Stomach (tissue), 9 donors: Measurements from ENCODE around the gene LDAH. TPM values are rescaled to one million over a fixed set of nuclear protein-coding genes. Genes with fewer than 3 reads are reported as not detected.
A peak's percentile ranks its signal among the peaks of the same experiment; 100 is the strongest.

Experiments used
- DNase-seq, 2 donors: peaks; one replicate each; pipeline versions ENCODE4 v3.0.0 to v3.0.0-alpha.2; 2013 to 2019
- H3K27ac ChIP-seq, 5 donors: fragments of 200-600 bp in 4 of 5; sonication (generic) in 4 of 5; one replicate each; pipeline ENCODE4 v1.5.1; 2013 to 2019; ENCODE audit warnings: mild to moderate bottlenecking in 1 of 5, moderate library complexity in 1 of 5
- H3K27me3 ChIP-seq, 3 donors: fragments of 200-600 bp; sonication (generic); one replicate each; pipeline ENCODE4 v1.5.1; 2017 to 2019; ENCODE audit warnings: mixed run types in 1 of 3
- H3K36me3 ChIP-seq, 4 donors: fragments of 200-600 bp; sonication (generic); 1 replicate in 3 of 4; 2 replicates in 1 of 4; pipeline ENCODE4 v1.5.1; 2016 to 2019
- H3K4me1 ChIP-seq, 4 donors: fragments of 200-600 bp; sonication (generic); one replicate each; pipeline ENCODE4 v1.5.1; 2016 to 2019
- H3K4me3 ChIP-seq, 4 donors: fragments of 200-600 bp; sonication (generic) in 3 of 4; one replicate each; pipeline ENCODE4 v1.5.1; 2016 to 2019; ENCODE audit warnings: mild to moderate bottlenecking in 1 of 4
- H3K9me3 ChIP-seq, 4 donors: fragments of 200-600 bp; sonication (generic); one replicate each; pipeline ENCODE4 v1.5.1; 2016 to 2019
- CTCF ChIP-seq, 7 experiments: fragments of 450-650 bp in 4 of 7; fragments of 200-600 bp in 3 of 7; sonication (generic) in 3 of 7; IDR thresholded peaks; one replicate each; pipeline ENCODE4 v1.5.1; 2016 to 2019; ENCODE audit warnings: antibody characterized with exemption in 7 of 7, control low read depth in 2 of 7, mild to moderate bottlenecking in 1 of 7
- EP300 ChIP-seq: sonication (generic); formaldehyde crosslinking; IDR thresholded peaks from one replicate; pipeline ENCODE4 v1.6.1; 2017; ENCODE audit warnings: antibody characterized with exemption
- POLR2A ChIP-seq, 4 donors: fragments of 450-650 bp; IDR thresholded peaks; one replicate each; pipeline ENCODE4 v1.6.1; 2016; ENCODE audit warnings: antibody characterized with exemption in 4 of 4, control low read depth in 2 of 4, mild to moderate bottlenecking in 1 of 4, moderate library complexity in 1 of 4
- POLR2AphosphoS5 ChIP-seq, 3 donors: sonication (generic); formaldehyde crosslinking; IDR thresholded peaks; one replicate each; pipeline ENCODE4 v1.6.1; 2016; ENCODE audit warnings: antibody characterized with exemption in 3 of 3
- WGBS, 5 donors: extraction: QIAGEN DNeasy Blood & Tissue Kit in 3 of 5; methylation state at CpG; one replicate each; pipeline versions ENCODE4 v1.1.5 to v1.1.7; 2013 to 2018; 5-methylcytosine and 5-hydroxymethylcytosine counted together
- intact Hi-C: fragments of 100-400 bp; cut with DNase I; formaldehyde crosslinking; loops from one replicate; pipeline ENCODE4 v1.15.1; 2023; ENCODE audit warnings: low total_unique reads
- polyA plus RNA-seq, 3 donors: library from polyadenylated mRNA; stranded (reverse); fragments of 200-250 nt; gene quantifications; one replicate each; pipeline ENCODE4 v1.2.3, GENCODE V29; 2013
- total RNA-seq, 5 donors: library from RNA; depleted of rRNA; stranded (reverse); fragments of >200 nt; gene quantifications; one replicate each; pipeline versions ENCODE4 v1.1.0 to v1.2.3, GENCODE V29; 2014 to 2016
- donor health status: healthy with polysubstance abuse.
- donor health status: Bipolar disorder and iron deficiency.
- donor health status: healthy.

LDAH gene
- total and polyA plus RNA-seq, 8 donors: 4.1 to 20.0 (median 5.9) TPM

DNA sequence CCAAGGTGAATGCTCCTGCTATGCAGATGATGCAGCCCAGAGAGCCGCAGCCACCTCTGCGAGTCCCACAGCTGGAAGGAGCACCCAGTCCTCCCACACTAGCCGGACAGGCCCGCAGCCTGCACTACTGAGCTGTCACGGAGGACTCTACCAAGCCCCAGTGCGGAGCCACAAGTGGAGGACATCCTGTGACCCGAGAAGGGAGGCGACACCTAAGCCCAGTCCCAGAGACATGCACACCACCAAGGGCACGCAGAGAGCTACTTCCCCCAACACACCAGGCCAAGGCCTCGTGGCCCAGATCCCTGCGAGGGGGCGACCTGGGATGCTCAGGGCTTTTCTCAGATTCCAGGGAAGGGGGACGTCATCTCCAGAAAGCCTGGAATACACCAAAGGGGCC lies 184.9 kb downstream of the LDAH start:
- DNase-seq: no peak
- intact Hi-C loops: no loop called here
- WGBS, 5 donors: 84 to 95% (median 93%) methylated on average over 8 to 13 of the region's 13 CpGs
- Histone ChIP-seq H3K27ac (peak overlapping the region in 4 of 5 donors; percentile 80 to 91 (median 85)), H3K4me1 (peaks cover 46 to 87% (median 72%) of the 10 kb centered on the region in 4 donors), H3K4me3 (no peak overlapping the region), H3K27me3 (no peaks in the 10 kb centered on the region), H3K9me3 (no peaks in the 10 kb centered on the region), H3K36me3 (peaks cover 11 to 64% (median 59%) of the 10 kb centered on the region in 4 donors)
- no peak for TF ChIP-seq POLR2AphosphoS5 (IDR thresholded peaks at IDR 0.05)

- no peak for TF ChIP-seq POLR2A (IDR thresholded peaks at IDR 0.05)
- peak; percentile 97 for TF ChIP-seq EP300
- TF ChIP-seq CTCF (IDR thresholded peaks at IDR 0.05): no peak
- TF ChIP-seq POLR2AphosphoS5 (IDR thresholded peaks at IDR 0.05): peak; percentile 12 to 91 (median 73)
- 32 to 55% (median 45%) methylated on average over 4 to 13 of the region's 13 CpGs for WGBS, 5 donors
- H3K27me3 ChIP-seq: no peaks in the 10 kb centered on the region
- DNase-seq: peak; percentile 70 to 71
- no peak overlapping the region for H3K4me3 ChIP-seq
- H3K27ac ChIP-seq: peak overlapping the region; percentile 47 to 91 (median 84)
- peaks cover 11 to 64% (median 56%) of the 10 kb centered on the region in 4 donors for H3K36me3 ChIP-seq
- H3K4me1 ChIP-seq: peaks cover 45 to 84% (median 67%) of the 10 kb centered on the region in 4 donors
- no peaks in the 10 kb centered on the region for H3K9me3 ChIP-seq
- intact Hi-C loops: no loop called here
Measured at GRCh38 chr2:20637147-20637546, 185.8 kb downstream of the LDAH start.

DNA sequence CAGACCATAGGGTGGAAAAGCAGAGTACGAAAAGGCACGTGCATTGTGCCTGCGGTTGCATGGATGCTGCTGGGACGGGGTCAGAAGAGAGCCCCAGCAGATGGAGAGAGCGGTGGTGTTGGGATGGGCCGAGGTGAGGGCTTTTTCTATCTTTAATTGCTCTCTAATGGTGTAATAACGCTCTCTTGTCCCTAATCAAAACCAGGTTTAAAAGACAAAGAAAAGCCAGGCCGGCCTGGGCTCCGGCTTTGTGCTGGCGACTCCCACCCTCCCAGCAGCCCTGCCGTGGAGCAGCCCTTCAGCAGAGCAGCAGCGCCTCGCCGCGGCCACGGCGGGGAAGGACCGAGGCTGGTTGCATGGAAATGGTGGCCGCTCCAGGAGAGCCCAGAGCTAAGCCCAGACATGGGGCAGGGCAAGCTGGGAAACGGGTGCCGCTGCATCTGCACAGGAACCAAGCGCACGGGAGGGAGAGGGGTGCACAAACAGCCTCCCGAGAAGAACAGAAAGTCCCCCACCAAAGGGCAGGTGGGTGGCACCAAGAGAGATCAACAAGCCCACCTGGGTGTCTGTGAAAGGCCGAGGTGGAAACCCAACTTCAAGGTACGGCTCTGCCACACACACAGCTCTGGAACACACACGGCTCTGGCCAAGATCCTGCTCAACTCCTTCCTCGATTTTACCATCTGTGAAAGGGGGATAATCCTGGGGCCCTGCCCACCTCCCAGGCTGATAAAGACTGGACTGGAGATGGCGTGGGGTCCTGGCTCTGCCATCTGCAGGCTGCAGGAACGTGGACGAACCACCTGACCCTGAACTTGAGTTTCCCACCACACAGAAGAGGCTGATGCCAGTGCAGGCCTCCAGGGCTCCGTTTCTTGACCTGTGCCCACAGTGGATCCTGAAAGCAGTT lies 187.0 kb downstream of the LDAH start:
- peak overlapping the region; percentile 13 to 91 (median 84) for H3K27ac ChIP-seq
- H3K9me3 ChIP-seq: no peaks in the 10 kb centered on the region
- TF ChIP-seq POLR2A (IDR thresholded peaks at IDR 0.05) (no peak), CTCF (IDR thresholded peaks at IDR 0.05) (peak in 5 of 7 experiments; percentile 88 to 97 (median 92)), EP300 (no peak), POLR2AphosphoS5 (IDR thresholded peaks at IDR 0.05) (peak; percentile 34 to 86 (median 68))
- WGBS, 5 donors: 24 to 37% (median 32%) methylated on average over 26 to 32 of the region's 32 CpGs
- H3K4me3 ChIP-seq: no peak overlapping the region
- H3K27me3 ChIP-seq: no peaks in the 10 kb centered on the region
- intact Hi-C loops: no loop called here
- H3K36me3 ChIP-seq: peaks cover 10 to 57% (median 48%) of the 10 kb centered on the region in 4 donors
- H3K4me1 ChIP-seq: peaks cover 43 to 82% (median 58%) of the 10 kb centered on the region in 4 donors
- peak; percentile 91 to 95 for DNase-seq

DNA sequence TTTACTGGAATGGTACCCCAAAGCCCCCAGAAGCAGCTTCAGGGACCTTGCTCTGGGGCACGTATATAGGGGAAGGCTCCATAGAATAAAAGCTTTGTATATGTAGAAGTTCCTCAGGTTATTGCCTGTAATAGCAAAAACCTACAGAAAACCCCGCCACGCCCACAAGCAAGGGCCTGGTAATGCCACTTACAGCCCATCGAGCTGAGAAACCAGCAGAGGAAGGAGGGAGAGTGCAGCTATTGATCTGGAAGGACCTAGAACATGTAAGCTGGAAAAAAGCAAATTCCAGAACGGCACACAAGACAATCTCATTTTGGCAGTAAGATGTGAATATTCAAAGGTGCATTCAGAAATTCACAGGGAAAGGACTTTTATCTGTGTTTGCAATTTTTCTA lies 187.8 kb downstream of the LDAH start:
- H3K36me3 ChIP-seq: peaks cover 4 to 56% (median 42%) of the 10 kb centered on the region in 4 donors
- H3K4me1 ChIP-seq: peaks cover 43 to 82% (median 55%) of the 10 kb centered on the region in 4 donors
- intact Hi-C loops: no loop called here
- H3K4me3 ChIP-seq: no peak overlapping the region
- no peaks in the 10 kb centered on the region for H3K9me3 ChIP-seq
- no peak for DNase-seq
- peak overlapping the region; percentile 13 to 91 (median 84) for H3K27ac ChIP-seq
- H3K27me3 ChIP-seq: no peaks in the 10 kb centered on the region
- 50 to 70% (median 59%) methylated on average over 5 of the region's 5 CpGs for WGBS, 5 donors
- TF ChIP-seq POLR2AphosphoS5 (IDR thresholded peaks at IDR 0.05) (no peak), POLR2A (IDR thresholded peaks at IDR 0.05) (no peak), EP300 (no peak), CTCF (IDR thresholded peaks at IDR 0.05) (no peak)
